ENCODE measurements around the gene FMO3.

Gene FMO3

GRCh38 chr1:171152549-171152948 is 61.8 kb downstream of the FMO3 start:
- no peak for DNase-seq
- H3K56ac ChIP-seq (ENCODE audit: low read length), result no peak overlapping the region
- no peak overlapping the region for H2BK120ac ChIP-seq (ENCODE audit: low read depth, low read length)
- H3K4me1 ChIP-seq (ENCODE audit: control insufficient read depth, low read depth, low read length), result no peaks in the 10 kb centered on the region
- H3K23ac ChIP-seq (ENCODE audit: low read length), result no peak overlapping the region
- H3K79me1 ChIP-seq (ENCODE audit: low read length), result no peaks in the 10 kb centered on the region
- H3K18ac ChIP-seq (ENCODE audit: low read length), result no peak overlapping the region
- WGBS (ENCODE audit: extremely low coverage, insufficient coverage, low lambda C conversion rate), result no CpG with 5 or more reads among the region's 2 CpGs
- H2AK5ac ChIP-seq (ENCODE audit: low read length), result no peak overlapping the region
- no peak overlapping the region for H2BK15ac ChIP-seq (replicated peaks; ENCODE audit: low read depth)
- no peak overlapping the region for H4K8ac ChIP-seq (ENCODE audit: low read depth, low read length)
- no peaks in the 10 kb centered on the region for H3K27me3 ChIP-seq (ENCODE audit: insufficient read depth, low read length, poor library complexity)
- H3K4me3 ChIP-seq (ENCODE audit: low read length), result no peak overlapping the region
- H2BK5ac ChIP-seq (ENCODE audit: low read length), result no peak overlapping the region
- H3K9ac ChIP-seq (ENCODE audit: low read length), result no peak overlapping the region
- H3K4ac ChIP-seq (ENCODE audit: low read depth, low read length), result no peak overlapping the region
- no peaks in the 10 kb centered on the region for H3K36me3 ChIP-seq (ENCODE audit: control insufficient read depth, insufficient read depth, low read length)
- H3K27ac ChIP-seq (ENCODE audit: low read depth, low read length), result no peak overlapping the region
- H3K79me2 ChIP-seq (ENCODE audit: control insufficient read depth, insufficient read depth, low read length), result no peaks in the 10 kb centered on the region
- no peak overlapping the region for H4K5ac ChIP-seq (ENCODE audit: low read length)
- no peak overlapping the region for H3K4me2 ChIP-seq (ENCODE audit: low read length)

- Histone ChIP-seq H3K9ac (ENCODE audit: low read length) (no peak overlapping the region), H4K5ac (ENCODE audit: low read length) (no peak overlapping the region), H3K27ac (ENCODE audit: low read depth, low read length) (no peak overlapping the region), H3K4ac (ENCODE audit: low read depth, low read length) (no peak overlapping the region), H3K18ac (ENCODE audit: low read length) (no peak overlapping the region), H2BK120ac (ENCODE audit: low read depth, low read length) (no peak overlapping the region), H3K23ac (ENCODE audit: low read length) (no peak overlapping the region), H3K27me3 (ENCODE audit: insufficient read depth, low read length, poor library complexity) (no peaks in the 10 kb centered on the region), H4K8ac (ENCODE audit: low read depth, low read length) (no peak overlapping the region), H2AK5ac (ENCODE audit: low read length) (no peak overlapping the region), H3K79me1 (ENCODE audit: low read length) (no peaks in the 10 kb centered on the region), H3K36me3 (ENCODE audit: control insufficient read depth, insufficient read depth, low read length) (no peaks in the 10 kb centered on the region), H2BK5ac (ENCODE audit: low read length) (no peak overlapping the region), H3K56ac (ENCODE audit: low read length) (no peak overlapping the region), H2BK15ac (replicated peaks; ENCODE audit: low read depth) (no peak overlapping the region), H3K4me2 (ENCODE audit: low read length) (no peak overlapping the region), H3K4me3 (ENCODE audit: low read length) (no peak overlapping the region), H3K79me2 (ENCODE audit: control insufficient read depth, insufficient read depth, low read length) (no peaks in the 10 kb centered on the region), H3K4me1 (ENCODE audit: control insufficient read depth, low read depth, low read length) (no peaks in the 10 kb centered on the region)
- no peak for DNase-seq
Measured at GRCh38 chr1:171155484-171155883, 64.8 kb downstream of the FMO3 start.

GRCh38 chr1:171158096-171158495 is 67.4 kb downstream of the FMO3 start:
- WGBS (ENCODE audit: extremely low coverage, insufficient coverage, low lambda C conversion rate), result no CpG with 5 or more reads among the region's 5 CpGs
- no peak overlapping the region for H2BK15ac ChIP-seq (replicated peaks; ENCODE audit: low read depth)
- no peaks in the 10 kb centered on the region for H3K27me3 ChIP-seq (ENCODE audit: insufficient read depth, low read length, poor library complexity)
- H2AK5ac ChIP-seq (ENCODE audit: low read length), result no peak overlapping the region
- H3K4me2 ChIP-seq (ENCODE audit: low read length), result no peak overlapping the region
- H3K79me2 ChIP-seq (ENCODE audit: control insufficient read depth, insufficient read depth, low read length), result no peaks in the 10 kb centered on the region
- H3K9ac ChIP-seq (ENCODE audit: low read length), result no peak overlapping the region
- H4K5ac ChIP-seq (ENCODE audit: low read length), result no peak overlapping the region
- no peak overlapping the region for H2BK120ac ChIP-seq (ENCODE audit: low read depth, low read length)
- H3K4me3 ChIP-seq (ENCODE audit: low read length), result no peak overlapping the region
- H3K79me1 ChIP-seq (ENCODE audit: low read length), result no peaks in the 10 kb centered on the region
- H3K36me3 ChIP-seq (ENCODE audit: control insufficient read depth, insufficient read depth, low read length), result no peaks in the 10 kb centered on the region
- no peak overlapping the region for H3K23ac ChIP-seq (ENCODE audit: low read length)
- peak; percentile 26 for DNase-seq
- H3K56ac ChIP-seq (ENCODE audit: low read length), result no peak overlapping the region
- no peak overlapping the region for H3K4ac ChIP-seq (ENCODE audit: low read depth, low read length)
- no peak overlapping the region for H3K27ac ChIP-seq (ENCODE audit: low read depth, low read length)
- no peak overlapping the region for H2BK5ac ChIP-seq (ENCODE audit: low read length)
- no peaks in the 10 kb centered on the region for H3K4me1 ChIP-seq (ENCODE audit: control insufficient read depth, low read depth, low read length)
- H3K18ac ChIP-seq (ENCODE audit: low read length), result no peak overlapping the region
- H4K8ac ChIP-seq (ENCODE audit: low read depth, low read length), result no peak overlapping the region

DNA sequence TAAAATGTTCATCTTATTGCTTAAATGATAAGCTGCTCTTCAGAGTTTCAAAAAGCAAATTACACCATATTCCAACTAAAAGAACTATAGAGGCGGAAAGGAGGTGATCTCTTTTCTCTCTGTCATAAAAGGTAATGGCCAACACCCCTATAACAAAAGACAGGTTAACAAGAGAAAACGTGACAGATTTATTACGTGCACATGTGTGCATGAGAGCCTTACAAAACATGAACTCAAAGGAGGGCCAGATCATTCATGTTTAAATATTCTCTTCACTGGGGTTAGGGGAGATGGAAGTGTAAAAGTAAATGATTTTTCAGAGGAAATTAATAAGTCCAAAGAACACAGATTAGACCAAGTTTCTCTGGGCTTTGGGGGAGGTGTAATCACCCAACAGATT is 67.8 kb downstream of the FMO3 start:
- Histone ChIP-seq H2AK5ac (ENCODE audit: low read length) (no peak overlapping the region), H3K4me1 (ENCODE audit: control insufficient read depth, low read depth, low read length) (no peaks in the 10 kb centered on the region), H3K4ac (ENCODE audit: low read depth, low read length) (no peak overlapping the region), H4K5ac (ENCODE audit: low read length) (no peak overlapping the region), H3K23ac (ENCODE audit: low read length) (no peak overlapping the region), H3K18ac (ENCODE audit: low read length) (no peak overlapping the region), H3K27ac (ENCODE audit: low read depth, low read length) (no peak overlapping the region), H3K4me2 (ENCODE audit: low read length) (no peak overlapping the region), H2BK5ac (ENCODE audit: low read length) (no peak overlapping the region), H3K79me2 (ENCODE audit: control insufficient read depth, insufficient read depth, low read length) (no peaks in the 10 kb centered on the region), H4K8ac (ENCODE audit: low read depth, low read length) (no peak overlapping the region), H2BK15ac (replicated peaks; ENCODE audit: low read depth) (no peak overlapping the region), H3K56ac (ENCODE audit: low read length) (no peak overlapping the region), H2BK120ac (ENCODE audit: low read depth, low read length) (no peak overlapping the region), H3K9ac (ENCODE audit: low read length) (no peak overlapping the region), H3K27me3 (ENCODE audit: insufficient read depth, low read length, poor library complexity) (no peaks in the 10 kb centered on the region), H3K36me3 (ENCODE audit: control insufficient read depth, insufficient read depth, low read length) (no peaks in the 10 kb centered on the region), H3K4me3 (ENCODE audit: low read length) (no peak overlapping the region), H3K79me1 (ENCODE audit: low read length) (no peaks in the 10 kb centered on the region)
- WGBS (ENCODE audit: extremely low coverage, insufficient coverage, low lambda C conversion rate), result no CpG with 5 or more reads among the region's 3 CpGs
- DNase-seq, result no peak

- H3K4ac ChIP-seq (ENCODE audit: low read depth, low read length), result no peak overlapping the region
- no peak overlapping the region for H3K4me2 ChIP-seq (ENCODE audit: low read length)
- no peak overlapping the region for H3K18ac ChIP-seq (ENCODE audit: low read length)
- no peak overlapping the region for H2AK5ac ChIP-seq (ENCODE audit: low read length)
- H4K8ac ChIP-seq (ENCODE audit: low read depth, low read length), result no peak overlapping the region
- no peak overlapping the region for H3K9ac ChIP-seq (ENCODE audit: low read length)
- no peak overlapping the region for H2BK120ac ChIP-seq (ENCODE audit: low read depth, low read length)
- no peak overlapping the region for H3K4me3 ChIP-seq (ENCODE audit: low read length)
- H2BK15ac ChIP-seq (replicated peaks; ENCODE audit: low read depth), result no peak overlapping the region
- H3K27me3 ChIP-seq (ENCODE audit: insufficient read depth, low read length, poor library complexity), result no peaks in the 10 kb centered on the region
- WGBS (ENCODE audit: extremely low coverage, insufficient coverage, low lambda C conversion rate), result no CpG with 5 or more reads among the region's 2 CpGs
- no peaks in the 10 kb centered on the region for H3K79me1 ChIP-seq (ENCODE audit: low read length)
- H2BK5ac ChIP-seq (ENCODE audit: low read length), result no peak overlapping the region
- no peaks in the 10 kb centered on the region for H3K4me1 ChIP-seq (ENCODE audit: control insufficient read depth, low read depth, low read length)
- H3K36me3 ChIP-seq (ENCODE audit: control insufficient read depth, insufficient read depth, low read length), result no peaks in the 10 kb centered on the region
- H4K5ac ChIP-seq (ENCODE audit: low read length), result no peak overlapping the region
- no peaks in the 10 kb centered on the region for H3K79me2 ChIP-seq (ENCODE audit: control insufficient read depth, insufficient read depth, low read length)
- no peak for DNase-seq
- no peak overlapping the region for H3K27ac ChIP-seq (ENCODE audit: low read depth, low read length)
- H3K56ac ChIP-seq (ENCODE audit: low read length), result no peak overlapping the region
- no peak overlapping the region for H3K23ac ChIP-seq (ENCODE audit: low read length)
Measured at GRCh38 chr1:171159148-171159547, 68.4 kb downstream of the FMO3 start.

GRCh38 chr1:171160211-171160610 is 69.5 kb downstream of the FMO3 start:
- Histone ChIP-seq H2AK5ac (ENCODE audit: low read length) (no peak overlapping the region), H3K27ac (ENCODE audit: low read depth, low read length) (no peak overlapping the region), H3K56ac (ENCODE audit: low read length) (no peak overlapping the region), H2BK15ac (replicated peaks; ENCODE audit: low read depth) (no peak overlapping the region), H3K4me3 (ENCODE audit: low read length) (no peak overlapping the region), H2BK5ac (ENCODE audit: low read length) (no peak overlapping the region), H4K8ac (ENCODE audit: low read depth, low read length) (no peak overlapping the region), H4K5ac (ENCODE audit: low read length) (no peak overlapping the region), H3K4me1 (ENCODE audit: control insufficient read depth, low read depth, low read length) (no peaks in the 10 kb centered on the region), H3K4me2 (ENCODE audit: low read length) (no peak overlapping the region), H3K79me1 (ENCODE audit: low read length) (no peaks in the 10 kb centered on the region), H3K27me3 (ENCODE audit: insufficient read depth, low read length, poor library complexity) (no peaks in the 10 kb centered on the region), H3K79me2 (ENCODE audit: control insufficient read depth, insufficient read depth, low read length) (no peaks in the 10 kb centered on the region), H3K18ac (ENCODE audit: low read length) (no peak overlapping the region), H3K23ac (ENCODE audit: low read length) (no peak overlapping the region), H3K9ac (ENCODE audit: low read length) (no peak overlapping the region), H2BK120ac (ENCODE audit: low read depth, low read length) (no peak overlapping the region), H3K36me3 (ENCODE audit: control insufficient read depth, insufficient read depth, low read length) (no peaks in the 10 kb centered on the region), H3K4ac (ENCODE audit: low read depth, low read length) (no peak overlapping the region)
- no peak for DNase-seq
- no CpG with 5 or more reads among the region's 3 CpGs for WGBS (ENCODE audit: extremely low coverage, insufficient coverage, low lambda C conversion rate)
